ENCODE data around the gene RPS15A.

GRCh38 chr16:18805257-18805773, 15.2 kb upstream of the RPS15A start:
- TF ChIP-seq CTCF (IDR thresholded peaks at IDR 0.05) (no peak), POLR2A (IDR thresholded peaks at IDR 0.05) (no peak)

Measured in thyroid gland (tissue), 4 donors.